Neural progenitor cell (in vitro differentiated cells): Measurements from ENCODE around the gene ANKRD2.

Experiments used
- EZH2 ChIP-seq: fragments of 200-600 bp; sonication (generic); IDR thresholded peaks from 2 replicates; pipeline ENCODE4 v1.6.1; 2017; ENCODE audit warnings: antibody characterized with exemption, mild to moderate bottlenecking, moderate library complexity
- EZH2phosphoT487 ChIP-seq: fragments of 200-600 bp; sonication (generic); IDR thresholded peaks from 2 replicates; pipeline ENCODE4 v1.6.1; 2017; ENCODE audit warnings: antibody characterized with exemption
- TF ChIP-seq, protein P1 (sequence below): fragments of 200-600 bp; sonication (generic); IDR thresholded peaks from 2 replicates; pipeline ENCODE4 v1.5.1; 2017; ENCODE audit warnings: antibody characterized with exemption, mild to moderate bottlenecking

DNA sequence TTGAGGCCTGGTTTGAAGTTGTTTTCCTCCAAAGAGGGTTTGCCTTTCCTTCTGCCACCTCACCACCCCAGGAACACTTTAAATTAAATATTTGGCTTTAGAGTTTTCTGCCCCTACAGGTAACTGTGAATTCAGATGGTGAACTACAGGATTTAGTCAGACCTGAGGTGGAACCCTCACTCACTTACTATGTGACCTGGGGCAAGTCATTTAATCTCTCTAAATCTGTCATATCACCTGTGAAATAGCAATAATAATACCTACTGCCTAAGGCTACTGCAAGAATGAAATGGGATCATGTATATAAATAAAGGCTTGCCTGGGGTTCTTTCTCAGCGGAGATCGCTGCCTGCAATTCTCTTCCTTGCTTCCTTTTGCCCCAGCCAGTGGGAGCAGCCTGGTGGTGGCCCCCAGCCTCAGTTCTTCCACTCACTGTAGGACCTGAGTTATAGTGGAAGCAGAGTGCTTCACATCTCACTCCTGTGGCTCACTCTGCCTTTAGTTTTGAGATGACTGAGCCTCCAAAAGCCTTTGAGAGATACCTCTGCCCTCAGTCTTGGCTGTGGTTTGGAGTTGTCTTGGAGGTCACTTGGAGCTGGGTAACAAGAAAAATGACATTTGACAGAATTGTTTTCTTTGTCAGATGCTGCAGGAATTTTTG, 6.1 kb upstream of the ANKRD2 start:
- TF ChIP-seq, protein P1, sequence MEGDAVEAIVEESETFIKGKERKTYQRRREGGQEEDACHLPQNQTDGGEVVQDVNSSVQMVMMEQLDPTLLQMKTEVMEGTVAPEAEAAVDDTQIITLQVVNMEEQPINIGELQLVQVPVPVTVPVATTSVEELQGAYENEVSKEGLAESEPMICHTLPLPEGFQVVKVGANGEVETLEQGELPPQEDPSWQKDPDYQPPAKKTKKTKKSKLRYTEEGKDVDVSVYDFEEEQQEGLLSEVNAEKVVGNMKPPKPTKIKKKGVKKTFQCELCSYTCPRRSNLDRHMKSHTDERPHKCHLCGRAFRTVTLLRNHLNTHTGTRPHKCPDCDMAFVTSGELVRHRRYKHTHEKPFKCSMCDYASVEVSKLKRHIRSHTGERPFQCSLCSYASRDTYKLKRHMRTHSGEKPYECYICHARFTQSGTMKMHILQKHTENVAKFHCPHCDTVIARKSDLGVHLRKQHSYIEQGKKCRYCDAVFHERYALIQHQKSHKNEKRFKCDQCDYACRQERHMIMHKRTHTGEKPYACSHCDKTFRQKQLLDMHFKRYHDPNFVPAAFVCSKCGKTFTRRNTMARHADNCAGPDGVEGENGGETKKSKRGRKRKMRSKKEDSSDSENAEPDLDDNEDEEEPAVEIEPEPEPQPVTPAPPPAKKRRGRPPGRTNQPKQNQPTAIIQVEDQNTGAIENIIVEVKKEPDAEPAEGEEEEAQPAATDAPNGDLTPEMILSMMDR, result no peak
- TF ChIP-seq EZH2 (no peak), EZH2phosphoT487 (no peak)
